ENCODE measurements around the gene SGMS1.

GRCh38 chr10:50404021-50404773 is 219.6 kb downstream of the SGMS1 start:
- TF ChIP-seq POLR2AphosphoS5 (IDR thresholded peaks at IDR 0.05; ENCODE audit: low read depth, low read length) = no peak
- TF ChIP-seq POLR2A (IDR thresholded peaks at IDR 0.05; ENCODE audit: low read depth, low read length) = no peak
